HG03460 (cell line): Measurements from ENCODE around the gene FLOT2.
A peak's percentile ranks its signal among the peaks of the same experiment; 100 is the strongest.
"Not testable (repeated sequence)": the region's sequence is repeated elsewhere in the genome, so short reads cannot be mapped to it uniquely, and the experiment has no call there.

Source experiments
- ATAC-seq: cut with Tn5 transposase; IDR thresholded peaks from one replicate; pipeline ENCODE4 v1.9.1; 2021; ENCODE audit not compliant: unreplicated experiment

Gene FLOT2

DNA sequence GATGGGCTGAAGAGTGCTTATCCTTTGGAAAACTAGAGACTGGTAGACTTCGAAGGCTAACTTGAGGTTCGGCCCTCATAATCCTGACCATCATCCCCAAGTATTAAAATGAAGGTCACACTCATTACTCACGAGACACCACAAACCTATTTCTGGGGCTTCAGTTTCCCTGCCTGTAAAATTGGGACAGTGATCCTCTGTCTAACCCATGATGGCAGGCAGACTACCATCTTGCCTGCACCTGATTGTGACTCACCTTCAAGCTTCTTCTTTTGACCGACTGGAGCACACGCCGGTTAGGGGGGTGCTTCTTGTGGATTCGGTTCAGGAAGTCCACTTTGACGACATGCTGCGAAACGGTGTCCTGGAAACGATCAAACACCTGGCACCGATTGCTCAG, 19.5 kb upstream of the FLOT2 start:
- ATAC-seq = no peak

DNA sequence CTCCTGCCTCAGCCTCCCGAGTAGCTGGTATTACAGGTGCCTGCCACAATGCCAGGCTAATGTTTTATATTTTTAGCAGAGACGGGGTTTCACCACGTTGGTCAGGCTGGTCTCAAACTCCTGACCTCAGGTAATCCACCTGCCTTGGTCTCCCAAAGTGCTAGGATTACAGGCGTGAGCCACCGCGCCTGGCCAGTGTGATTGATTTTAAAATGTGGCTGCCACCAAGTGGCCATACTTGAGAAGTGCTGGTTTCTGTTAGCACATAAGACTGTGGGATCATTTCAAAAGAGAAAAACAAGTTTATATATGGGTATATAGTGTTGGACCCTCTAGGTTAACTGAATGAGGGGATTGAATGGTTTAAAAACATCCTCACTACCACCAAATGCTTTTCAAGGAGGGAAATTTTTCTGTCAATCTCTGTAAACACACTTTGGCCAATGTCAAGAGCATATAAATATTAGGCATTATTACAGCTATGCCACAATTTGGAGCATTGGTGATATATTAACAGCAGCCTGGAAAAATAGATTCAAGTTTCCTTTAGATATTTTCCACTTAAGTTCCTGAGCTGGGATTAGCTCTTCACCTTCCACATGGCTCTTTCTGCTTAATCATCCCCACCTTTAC, 18.9 kb upstream of the FLOT2 start:
- ATAC-seq = no peak

DNA sequence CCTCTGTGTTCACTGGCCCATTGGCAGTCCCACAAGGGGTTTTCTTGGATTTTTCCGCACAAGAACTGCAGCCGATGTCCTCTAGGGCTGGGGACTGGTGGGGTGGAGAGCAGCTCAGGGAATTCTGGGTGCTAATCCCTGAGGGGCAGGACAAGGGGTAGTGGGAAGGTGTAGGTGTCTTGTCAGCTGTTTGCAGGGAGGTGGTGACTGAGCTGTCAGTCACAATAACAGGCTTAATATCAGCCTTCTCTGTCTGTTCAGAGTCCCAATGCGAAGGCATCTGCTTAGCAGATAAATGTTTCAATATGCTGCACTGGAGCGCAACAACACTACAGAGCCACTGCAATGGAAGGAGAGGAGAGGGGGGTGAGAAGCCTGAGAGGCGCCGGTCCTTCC, 15.4 kb upstream of the FLOT2 start:
- ATAC-seq = no peak

DNA sequence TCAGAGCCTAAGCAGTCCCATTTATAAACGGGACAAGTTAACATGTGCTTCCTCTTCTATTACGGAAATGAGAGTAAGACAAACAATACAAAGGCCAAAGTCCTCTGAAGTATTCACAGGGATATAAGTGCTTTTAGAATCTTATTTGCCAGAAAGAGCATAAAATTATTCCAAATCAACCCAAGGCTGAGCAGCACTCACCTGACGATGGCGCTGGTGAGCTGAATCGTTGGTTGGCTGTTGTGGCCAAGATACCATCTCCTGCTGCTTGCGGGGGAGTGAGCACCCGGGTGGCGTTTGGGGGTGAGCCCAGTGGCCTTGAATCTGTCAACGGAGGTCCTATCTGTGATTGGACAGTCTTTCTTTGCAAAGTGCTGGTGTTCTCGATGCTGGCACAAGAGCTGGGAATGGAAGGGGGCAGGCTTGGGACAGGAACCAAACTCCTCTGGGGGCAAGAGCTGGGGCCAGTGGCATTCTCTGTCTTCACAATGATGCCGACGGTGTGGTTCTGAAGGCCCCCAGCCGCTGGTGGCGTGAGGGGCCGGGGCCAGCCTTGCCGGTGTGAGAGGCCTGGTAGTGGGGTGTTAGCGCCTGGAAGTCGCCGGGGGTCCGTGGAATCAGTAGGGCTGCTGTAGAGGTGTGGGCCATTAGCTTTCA, 14.9 kb upstream of the FLOT2 start:
- ATAC-seq = no peak

DNA sequence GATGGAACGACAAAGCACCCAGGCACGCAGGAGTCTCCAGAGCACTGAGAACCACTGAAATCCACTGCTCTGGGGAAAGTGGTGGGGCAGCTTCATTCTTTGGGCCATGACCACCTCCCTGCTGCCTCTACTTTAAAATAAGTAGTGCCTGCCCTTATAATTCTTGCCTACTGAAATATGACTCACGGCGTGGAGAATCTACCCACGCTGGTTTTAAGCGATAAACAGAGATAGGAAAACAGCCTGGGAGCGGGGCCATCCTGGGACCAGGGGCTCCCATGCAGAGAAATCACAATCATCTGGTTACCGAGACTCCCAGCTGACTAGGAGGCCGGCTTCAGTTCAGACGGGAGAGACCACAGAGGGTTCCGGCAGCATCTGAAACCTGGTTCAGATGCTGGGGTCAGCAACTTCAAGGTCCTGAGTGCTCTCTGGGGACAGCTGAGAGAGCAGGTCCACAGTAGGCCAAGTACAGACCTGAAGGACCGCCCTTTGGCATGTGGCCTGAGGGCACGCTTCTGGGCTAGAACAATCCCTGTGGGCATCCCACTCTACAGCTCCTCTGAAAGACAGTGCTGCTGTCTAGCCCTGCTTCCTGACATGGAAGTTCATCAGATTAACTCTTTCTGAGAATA, 14.0 kb upstream of the FLOT2 start:
- no peak for ATAC-seq

DNA sequence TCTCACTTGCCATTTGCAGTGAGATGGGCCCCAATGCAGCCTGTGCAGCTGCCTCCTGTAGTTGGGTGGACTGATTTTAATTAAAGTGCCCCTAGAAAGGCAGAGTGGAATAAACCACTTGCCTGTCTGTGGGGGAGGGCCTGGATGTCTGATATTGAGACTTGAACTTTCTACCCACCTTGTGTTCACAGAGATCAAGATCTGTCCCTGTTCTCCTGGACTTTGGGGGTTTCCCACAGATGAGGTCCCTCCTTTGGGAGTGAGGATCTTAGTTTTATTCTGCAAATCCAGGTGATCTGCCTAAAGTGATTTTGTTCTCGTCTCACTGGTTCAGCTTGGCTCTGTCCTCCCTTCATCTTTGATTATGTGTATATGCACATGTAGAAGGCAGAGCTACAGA, 13.0 kb upstream of the FLOT2 start:
- ATAC-seq = no peak

DNA sequence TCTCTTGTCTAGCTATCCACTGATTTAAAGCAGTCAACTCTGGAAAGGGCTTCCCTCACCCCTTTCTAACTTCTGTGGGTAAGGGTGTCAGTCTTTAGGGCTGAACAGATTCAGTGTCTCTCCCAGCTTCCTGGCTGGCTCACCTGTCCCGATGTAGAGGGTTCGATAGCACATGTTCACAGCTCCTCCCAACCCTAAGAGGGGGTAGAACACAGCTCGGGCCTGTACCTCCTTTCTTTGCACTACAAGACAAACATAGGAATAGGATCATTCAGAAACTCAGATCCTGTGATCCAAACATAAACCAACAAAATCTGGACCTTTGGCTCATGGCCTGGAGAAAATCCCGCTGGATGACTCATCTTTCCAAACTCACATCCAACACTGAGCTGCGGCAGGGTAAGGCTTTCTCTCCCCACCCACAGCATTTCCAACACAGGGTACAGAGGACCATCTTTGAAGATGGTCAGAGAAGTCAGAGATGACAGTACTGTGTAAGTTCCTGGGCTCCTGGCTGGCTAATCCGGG, 11.2 kb upstream of the FLOT2 start:
- no peak for ATAC-seq

DNA sequence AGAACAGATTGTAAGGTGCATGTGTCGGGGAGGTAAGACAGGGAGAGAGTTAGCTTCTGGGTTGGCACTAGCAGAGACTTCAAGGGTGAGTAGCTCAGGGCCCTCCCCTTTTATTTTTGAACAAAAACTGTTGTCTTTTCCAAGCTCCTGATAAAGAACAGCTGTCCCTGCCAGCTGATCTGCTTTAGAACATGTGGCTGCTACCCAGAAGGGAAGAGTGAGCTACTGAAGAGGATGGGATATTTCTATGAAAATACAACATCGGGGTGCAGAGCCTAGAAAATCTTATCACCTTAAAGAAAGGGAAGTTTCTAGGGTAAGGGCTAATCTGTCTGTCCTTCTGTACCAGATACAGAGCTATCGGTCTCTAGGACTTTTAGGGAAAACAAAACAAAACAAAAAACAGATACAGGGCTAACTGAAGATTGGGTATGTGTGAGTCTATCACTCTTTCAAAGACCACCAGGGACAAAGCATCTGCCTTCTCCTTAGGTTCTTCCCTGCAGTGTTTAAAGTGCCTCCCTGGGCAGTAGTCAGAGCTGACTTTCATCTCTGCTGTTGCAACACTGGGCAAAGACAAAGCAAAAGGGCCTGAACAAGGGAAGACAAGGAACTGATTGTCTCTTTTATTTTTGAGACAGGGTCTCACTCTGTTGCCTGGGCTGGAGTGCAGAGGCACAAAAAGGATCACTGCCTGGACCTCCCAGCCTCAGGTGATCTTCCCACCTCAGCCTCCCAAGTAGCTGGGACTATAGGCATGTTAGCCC, 10.4 kb upstream of the FLOT2 start:
- no peak for ATAC-seq

DNA sequence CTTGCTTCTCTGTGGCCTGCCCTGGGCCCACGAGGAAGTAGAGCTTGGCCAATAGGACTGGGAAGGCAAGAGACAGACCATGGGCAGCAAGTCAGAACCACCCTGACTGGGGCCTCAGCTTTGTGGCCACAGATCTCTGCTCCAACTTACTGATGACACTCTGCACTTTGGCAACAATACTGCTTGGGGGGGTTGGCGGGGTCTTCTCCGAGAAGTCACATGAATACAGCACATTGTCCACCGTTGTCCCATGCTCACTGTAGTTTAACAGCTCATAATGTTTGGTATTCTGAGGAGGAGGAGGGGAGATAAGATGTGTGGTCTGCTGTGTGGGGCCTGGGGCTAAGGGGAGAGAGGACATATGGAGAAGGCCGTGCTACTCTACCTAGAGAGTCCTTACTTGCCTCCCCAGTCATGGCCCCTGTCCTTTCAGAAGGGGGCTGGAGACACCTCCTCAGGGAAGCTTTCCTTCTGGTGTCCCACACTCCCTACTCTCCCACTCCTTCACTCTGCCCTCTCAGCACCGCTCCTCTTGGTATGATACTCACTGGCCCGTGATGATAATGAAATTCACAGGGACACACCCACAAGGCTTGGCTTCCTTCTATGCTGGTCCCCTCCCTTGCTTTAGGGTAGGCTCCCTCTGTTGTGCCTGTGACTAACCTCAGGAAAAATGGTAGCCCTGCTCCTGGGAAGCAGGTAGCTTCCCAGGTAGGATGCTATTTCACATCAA, 9.3 kb upstream of the FLOT2 start:
- ATAC-seq = no peak

DNA sequence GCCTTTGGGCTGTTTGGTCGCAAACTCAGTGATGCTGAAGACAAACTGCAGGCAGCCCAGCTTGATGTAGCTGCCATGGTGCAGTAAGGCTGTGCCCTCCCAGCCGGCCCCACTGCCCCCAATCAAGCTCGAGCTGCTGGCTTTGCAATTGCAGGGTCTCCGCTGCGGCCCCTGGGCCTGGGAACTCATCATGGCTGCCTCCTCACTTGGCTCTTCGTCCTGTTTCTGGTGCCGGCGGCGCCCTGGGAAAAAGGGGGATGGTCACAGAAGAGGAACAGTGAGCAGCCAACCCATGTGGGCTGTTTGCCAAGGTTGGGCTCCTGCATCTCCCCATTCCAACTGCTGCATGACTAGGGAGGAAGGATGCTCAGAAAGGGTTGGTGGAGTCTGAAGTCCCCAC, 8.7 kb upstream of the FLOT2 start:
- no peak for ATAC-seq

DNA sequence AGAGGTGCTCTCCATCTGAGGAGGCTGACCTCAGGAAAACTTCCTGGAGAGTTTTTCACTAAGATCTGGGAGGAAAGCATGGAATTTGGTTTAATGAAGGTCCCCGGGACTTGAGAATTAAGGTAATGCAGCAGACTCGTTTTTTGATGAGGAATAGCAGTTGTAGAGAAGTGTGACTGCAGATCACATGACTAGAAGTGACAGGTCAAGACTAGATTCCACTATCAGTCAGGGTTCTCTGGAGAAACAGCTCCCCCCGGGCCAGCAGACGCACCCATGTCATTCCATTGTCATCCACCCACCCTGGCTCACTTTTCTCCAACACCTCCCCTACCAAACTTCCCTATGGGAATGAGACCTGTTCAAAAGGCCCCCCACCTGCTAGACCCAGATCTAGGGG, 7.3 kb upstream of the FLOT2 start:
- no peak for ATAC-seq

DNA sequence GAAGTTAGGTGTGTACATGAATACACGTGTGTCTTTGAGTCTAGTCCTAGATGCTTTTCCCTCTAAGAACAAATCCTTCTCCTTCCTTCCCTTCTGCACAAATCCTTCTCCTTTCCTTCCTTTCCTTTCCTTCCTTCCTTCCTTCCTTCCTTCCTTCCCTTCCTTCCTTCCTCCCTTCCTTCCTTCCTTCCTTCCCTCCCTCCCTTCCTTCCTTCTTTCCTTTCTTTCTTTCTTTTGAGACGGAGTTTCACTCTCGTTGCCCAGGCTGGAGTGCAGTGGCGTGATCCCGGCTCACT, 6.0 kb upstream of the FLOT2 start:
- not testable (repeated sequence) for ATAC-seq

DNA sequence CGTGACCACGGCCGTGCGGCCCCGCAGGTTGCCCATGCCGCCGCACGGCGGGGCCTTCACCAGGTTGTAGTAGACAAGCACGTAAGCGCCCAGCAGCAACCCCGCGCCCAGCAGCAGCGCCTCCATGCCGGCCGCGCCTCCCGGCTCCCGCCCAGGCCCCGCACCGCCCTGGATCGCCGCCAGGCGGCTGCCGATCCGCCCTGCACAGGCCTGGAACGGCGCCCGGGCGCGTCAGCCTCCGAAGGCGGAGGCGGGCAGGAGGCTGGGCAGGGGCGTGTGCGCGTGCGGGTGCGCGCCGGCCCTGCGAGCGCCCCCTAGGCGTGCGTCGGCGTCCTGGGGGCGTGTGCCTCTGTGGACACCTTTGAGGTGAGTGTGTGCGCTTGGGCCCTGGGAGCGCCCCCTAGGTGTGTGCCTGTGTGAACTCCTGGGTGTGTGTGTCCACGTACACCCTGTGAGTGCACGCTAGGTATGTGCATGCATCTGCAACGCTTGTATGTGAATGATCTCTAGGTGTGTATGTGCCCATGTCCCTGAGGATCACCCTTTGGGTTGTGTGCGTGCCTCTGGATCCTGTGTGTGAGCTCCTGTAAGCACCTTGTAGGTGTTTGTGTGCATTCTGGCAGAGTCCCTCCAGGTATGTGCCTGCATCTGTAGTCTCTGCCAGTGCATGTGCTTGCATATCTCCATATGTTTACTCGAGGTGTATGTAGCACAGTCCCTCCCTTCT, 5.4 kb upstream of the FLOT2 start, which contains the start of gene DHRS13:
Gene DHRS13, minus strand, starts transcription at position 261 of the 727 bp plus-strand sequence. Its CDS starts 135 bp downstream, at position 126.
- ATAC-seq = peak; percentile 88

DNA sequence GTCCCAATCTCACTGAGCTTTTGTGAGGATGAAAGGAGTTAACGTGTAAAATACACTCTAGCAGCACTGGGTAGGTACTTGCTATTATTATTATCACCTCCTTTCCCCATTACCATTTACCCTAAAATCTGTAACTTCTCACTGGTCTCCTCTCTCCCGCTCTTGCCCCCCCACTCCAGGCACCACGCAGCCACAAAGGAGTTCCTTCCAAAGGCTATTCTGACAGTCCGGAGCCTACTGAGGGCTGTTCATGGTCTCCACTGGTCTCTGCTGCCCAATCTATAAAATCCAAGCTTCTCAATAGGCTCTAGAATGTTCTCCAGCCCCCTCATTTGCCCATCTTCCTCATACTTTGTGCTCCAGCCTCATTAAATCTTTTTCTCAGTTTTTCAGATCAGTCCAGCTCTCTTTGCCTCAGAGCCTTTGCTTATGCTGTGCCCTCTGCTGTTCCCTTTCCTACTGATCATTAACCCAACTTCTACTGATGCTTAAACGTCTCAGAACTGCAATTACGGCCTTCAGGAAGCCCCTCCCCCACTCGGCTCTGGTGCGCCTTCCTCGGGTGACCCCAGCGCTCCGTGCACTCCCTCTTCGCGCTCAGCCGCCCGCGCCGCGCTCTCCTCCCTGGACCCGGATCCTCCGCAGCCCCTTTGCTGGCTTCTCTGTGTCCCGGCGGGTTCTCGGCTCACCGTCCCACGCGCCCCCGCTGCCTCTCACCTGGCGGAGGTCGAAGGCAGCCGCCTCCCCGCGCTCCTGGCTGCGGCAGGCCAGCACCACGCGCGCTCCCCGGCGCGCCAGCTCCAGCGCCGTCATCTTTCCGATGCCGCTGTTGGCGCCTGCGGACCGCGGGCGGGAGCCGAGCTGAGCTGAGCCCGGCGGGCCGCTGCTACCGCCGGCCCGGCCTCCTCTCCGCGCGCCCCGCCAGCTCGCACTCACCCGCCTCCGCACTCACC, 4.6 kb upstream of the FLOT2 start:
- ATAC-seq = peak; percentile 25

DNA sequence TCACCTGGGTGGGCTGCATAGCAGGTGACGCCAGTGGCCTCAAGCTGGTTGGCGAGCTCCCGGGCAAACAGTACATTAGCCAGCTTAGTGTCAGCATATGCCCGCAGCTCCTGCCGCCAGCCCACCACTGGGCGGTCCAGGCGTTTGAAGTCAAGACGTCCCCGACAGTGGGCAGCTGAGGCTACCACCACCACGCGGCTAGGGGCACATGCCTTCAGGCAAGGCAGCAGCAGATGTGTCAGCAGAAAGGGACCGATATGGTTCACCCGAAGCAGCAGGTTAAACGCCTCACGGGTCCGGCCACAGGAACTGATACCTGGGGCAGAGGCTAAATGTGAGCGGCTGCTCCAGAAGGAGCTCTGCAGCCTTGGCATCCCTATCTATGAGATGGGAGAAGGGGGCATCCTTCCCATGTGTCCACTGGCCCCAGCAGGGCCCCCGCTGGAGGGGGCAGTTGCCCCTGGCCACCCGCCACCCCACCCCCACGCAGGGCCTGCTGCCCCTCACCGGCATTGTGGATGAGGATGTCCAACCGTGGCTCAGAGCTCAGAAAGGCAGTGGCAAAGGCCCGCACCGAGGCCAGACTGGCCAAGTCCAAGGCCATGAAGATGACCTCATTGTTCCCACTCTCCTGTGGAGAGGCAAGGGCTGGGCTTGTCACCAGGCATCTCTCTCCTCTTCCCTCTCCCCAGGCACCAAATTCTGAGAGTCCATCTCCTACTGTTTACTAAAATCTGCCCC, 3.6 kb upstream of the FLOT2 start:
- ATAC-seq = no peak

DNA sequence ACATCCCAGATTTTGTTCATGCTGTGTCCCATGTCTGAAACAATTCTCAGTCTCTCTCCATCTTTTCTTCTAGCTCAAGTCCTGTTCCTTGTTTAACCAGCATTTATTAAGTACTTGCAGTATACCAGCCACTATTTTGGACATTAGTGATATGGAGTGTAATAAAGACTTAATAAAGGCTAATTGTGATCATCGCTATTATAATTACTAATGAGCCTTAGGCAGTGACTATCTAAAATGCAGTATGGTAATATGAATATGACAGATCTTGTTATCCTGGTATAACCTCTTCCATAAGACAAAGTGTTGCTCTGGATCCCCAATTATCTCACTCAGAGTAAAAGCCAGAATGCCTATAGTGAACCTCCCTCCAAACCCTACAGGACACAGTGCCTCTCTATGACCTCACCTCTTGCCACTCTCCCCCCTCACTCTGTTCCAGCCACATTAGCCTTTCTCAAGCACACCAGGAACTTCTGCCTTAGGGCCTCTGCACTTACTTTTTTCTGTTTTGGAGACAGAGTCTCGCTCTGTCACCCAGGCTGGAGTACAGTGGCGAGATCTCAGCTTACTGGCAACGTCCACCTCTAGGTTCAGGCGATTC, 1.8 kb upstream of the FLOT2 start:
- no peak for ATAC-seq

DNA sequence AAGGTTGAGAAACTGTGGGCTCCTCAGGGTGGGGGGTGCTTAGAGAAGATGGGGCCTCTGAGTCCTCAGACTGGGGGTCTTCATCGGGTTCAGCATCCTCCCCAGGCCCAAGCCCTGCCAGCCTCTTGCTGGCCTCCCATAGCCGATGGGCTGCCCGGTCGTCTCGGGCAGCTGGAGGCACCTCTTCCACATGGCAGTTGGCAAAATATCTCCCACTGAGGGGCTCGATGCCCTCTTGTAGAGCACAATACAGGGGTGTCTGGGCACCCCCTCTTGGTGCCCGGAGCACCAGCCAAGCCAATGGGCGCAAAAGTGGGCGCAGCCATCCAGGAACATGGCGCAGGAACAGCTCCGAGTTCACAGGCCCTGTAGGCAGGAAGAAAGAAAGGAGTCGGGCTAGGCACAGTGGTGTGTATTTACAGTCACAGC, 1.0 kb upstream of the FLOT2 start:
- ATAC-seq = no peak
